ENCODE results near the gene PON1. TPM values are rescaled to one million over a fixed set of nuclear protein-coding genes. Genes with fewer than 3 reads are reported as not detected.

PON1 gene
- total and polyA plus RNA-seq, 2 experiments from 2014 or later, result 0.69 to 1.2 TPM

DNA sequence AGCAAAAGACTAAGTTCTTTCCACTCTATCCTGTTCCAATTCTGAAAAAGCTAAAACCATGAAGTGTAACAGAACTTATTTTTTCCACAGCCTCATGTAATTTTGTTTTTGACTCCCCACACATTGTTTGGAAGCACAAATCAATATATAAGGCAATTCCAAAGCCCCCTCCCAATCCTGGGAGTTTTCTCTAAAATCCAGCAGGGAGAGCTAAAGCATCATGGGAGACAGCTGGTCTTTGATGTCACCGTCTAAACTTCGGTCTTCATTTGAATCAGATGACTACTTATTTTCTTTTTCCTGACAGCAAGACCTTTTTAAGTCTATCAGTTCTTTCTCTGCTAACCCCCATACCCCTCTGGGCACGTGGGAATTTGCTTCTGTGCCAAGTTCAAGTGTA, 33.3 kb upstream of the PON1 start:
- Mint-ChIP-seq H3K4me1 (no peaks in the 10 kb centered on the region), H3K27ac (no peak overlapping the region), H3K36me3 (ENCODE audit: low read depth) (no peaks in the 10 kb centered on the region), H3K4me3 (no peak overlapping the region), H3K9me3 (peaks cover 5% of the 10 kb centered on the region; the same call in 2 of the 3 replicates), H3K27me3 (ENCODE audit: insufficient read depth, low read depth, poor library complexity) (no peaks in the 10 kb centered on the region)
- Histone ChIP-seq H3K4me3 (no peak overlapping the region), H3K4me2 (no peak overlapping the region), H2AFZ (no peak overlapping the region), H3K27me3 (ENCODE audit: insufficient read depth) (no peaks in the 10 kb centered on the region), H3K27ac (ENCODE audit: low read depth) (no peak overlapping the region), H3K9me2 (ENCODE audit: insufficient read depth) (no peaks in the 10 kb centered on the region), H3F3A (replicated peaks; ENCODE audit: low read depth) (no peaks in the 10 kb centered on the region), H4K20me1 (replicated peaks; ENCODE audit: insufficient read depth) (no peaks in the 10 kb centered on the region), H3K79me2 (replicated peaks; ENCODE audit: insufficient read depth) (no peaks in the 10 kb centered on the region), H3K4me1 (ENCODE audit: insufficient read depth) (no peaks in the 10 kb centered on the region), H3K36me3 (ENCODE audit: insufficient read depth) (no peaks in the 10 kb centered on the region)
- no peak for ATAC-seq
- no peak for DNase-seq (ENCODE audit: low spot score)
- TF ChIP-seq, protein P1, sequence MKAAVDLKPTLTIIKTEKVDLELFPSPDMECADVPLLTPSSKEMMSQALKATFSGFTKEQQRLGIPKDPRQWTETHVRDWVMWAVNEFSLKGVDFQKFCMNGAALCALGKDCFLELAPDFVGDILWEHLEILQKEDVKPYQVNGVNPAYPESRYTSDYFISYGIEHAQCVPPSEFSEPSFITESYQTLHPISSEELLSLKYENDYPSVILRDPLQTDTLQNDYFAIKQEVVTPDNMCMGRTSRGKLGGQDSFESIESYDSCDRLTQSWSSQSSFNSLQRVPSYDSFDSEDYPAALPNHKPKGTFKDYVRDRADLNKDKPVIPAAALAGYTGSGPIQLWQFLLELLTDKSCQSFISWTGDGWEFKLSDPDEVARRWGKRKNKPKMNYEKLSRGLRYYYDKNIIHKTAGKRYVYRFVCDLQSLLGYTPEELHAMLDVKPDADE (IDR thresholded peaks at IDR 0.05), result no peak
- no peak for TF ChIP-seq EZH2phosphoT487 (IDR thresholded peaks at IDR 0.05; ENCODE audit: unreplicated experiment)
- TF ChIP-seq, protein P2, sequence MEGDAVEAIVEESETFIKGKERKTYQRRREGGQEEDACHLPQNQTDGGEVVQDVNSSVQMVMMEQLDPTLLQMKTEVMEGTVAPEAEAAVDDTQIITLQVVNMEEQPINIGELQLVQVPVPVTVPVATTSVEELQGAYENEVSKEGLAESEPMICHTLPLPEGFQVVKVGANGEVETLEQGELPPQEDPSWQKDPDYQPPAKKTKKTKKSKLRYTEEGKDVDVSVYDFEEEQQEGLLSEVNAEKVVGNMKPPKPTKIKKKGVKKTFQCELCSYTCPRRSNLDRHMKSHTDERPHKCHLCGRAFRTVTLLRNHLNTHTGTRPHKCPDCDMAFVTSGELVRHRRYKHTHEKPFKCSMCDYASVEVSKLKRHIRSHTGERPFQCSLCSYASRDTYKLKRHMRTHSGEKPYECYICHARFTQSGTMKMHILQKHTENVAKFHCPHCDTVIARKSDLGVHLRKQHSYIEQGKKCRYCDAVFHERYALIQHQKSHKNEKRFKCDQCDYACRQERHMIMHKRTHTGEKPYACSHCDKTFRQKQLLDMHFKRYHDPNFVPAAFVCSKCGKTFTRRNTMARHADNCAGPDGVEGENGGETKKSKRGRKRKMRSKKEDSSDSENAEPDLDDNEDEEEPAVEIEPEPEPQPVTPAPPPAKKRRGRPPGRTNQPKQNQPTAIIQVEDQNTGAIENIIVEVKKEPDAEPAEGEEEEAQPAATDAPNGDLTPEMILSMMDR (conservative IDR thresholded peaks at IDR 0.05; ENCODE audit: low read depth in 2 of 2), result peak; percentile 23 to 39; a peak in 3 of 4 replicates

DNA sequence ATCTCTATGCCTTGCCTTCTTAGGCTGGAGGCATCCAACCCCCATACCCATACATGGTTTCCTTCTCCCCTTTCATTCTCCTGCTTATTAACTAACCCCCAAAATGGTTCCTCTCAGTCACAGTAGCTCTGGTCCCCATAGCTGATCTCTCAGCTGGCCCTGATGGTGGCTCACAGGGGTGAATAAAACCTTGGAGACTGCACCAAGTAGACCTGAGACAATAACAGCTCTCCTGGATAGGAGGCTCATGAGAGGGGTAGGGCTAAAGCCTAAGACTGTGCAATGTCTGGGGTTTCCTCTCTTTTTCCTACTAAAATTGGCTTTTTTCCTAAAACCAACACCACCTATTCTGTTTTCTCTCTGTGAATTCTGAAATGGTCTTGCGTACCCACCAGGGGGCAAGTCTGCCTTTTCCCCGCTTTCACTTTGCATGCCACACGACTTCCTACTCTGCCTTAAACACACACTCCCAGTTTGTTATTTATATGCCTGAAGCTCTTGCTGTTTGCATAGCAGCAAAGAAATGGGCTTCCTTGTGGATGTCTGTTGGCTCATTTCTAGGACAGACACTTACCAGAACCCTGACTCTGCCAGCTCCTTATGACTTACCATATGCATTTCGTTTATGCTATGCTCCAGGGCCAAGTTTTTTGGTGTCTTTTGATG, 18.4 kb upstream of the PON1 start:
- Histone ChIP-seq H3K4me1 (ENCODE audit: insufficient read depth) (peaks cover 13% of the 10 kb centered on the region), H3K36me3 (ENCODE audit: insufficient read depth) (no peaks in the 10 kb centered on the region), H3K27ac (ENCODE audit: low read depth) (no peak overlapping the region), H4K20me1 (replicated peaks; ENCODE audit: insufficient read depth) (no peaks in the 10 kb centered on the region), H3K27me3 (ENCODE audit: insufficient read depth) (no peaks in the 10 kb centered on the region), H3F3A (replicated peaks; ENCODE audit: low read depth) (no peaks in the 10 kb centered on the region), H2AFZ (peak overlapping the region; percentile 72; the same call in 1 of the 2 replicates), H3K4me3 (no peak overlapping the region), H3K9me2 (ENCODE audit: insufficient read depth) (peaks cover 31% of the 10 kb centered on the region), H3K4me2 (peak overlapping the region; percentile 63), H3K79me2 (replicated peaks; ENCODE audit: insufficient read depth) (no peaks in the 10 kb centered on the region)
- no peaks in the 10 kb centered on the region for H3K36me3 Mint-ChIP-seq (ENCODE audit: low read depth)
- H3K4me3 Mint-ChIP-seq, result no peak overlapping the region
- H3K4me1 Mint-ChIP-seq, result peaks cover 18% of the 10 kb centered on the region
- no peak for TF ChIP-seq ZNF331 (CRISPR knock-in tag; IDR thresholded peaks at IDR 0.05; ENCODE audit: low read depth)
- TF ChIP-seq, protein P1 (IDR thresholded peaks at IDR 0.05), result no peak
- TF ChIP-seq, protein P2 (conservative IDR thresholded peaks at IDR 0.05; ENCODE audit: low read depth in 2 of 2), result peak; percentile 38 to 48
- peaks cover 2% of the 10 kb centered on the region for H3K27me3 Mint-ChIP-seq (ENCODE audit: insufficient read depth, low read depth, poor library complexity)
- DNase-seq (ENCODE audit: low spot score) (peak; percentile 62), ATAC-seq (peak; percentile 90)
- no peaks in the 10 kb centered on the region for H3K9me3 Mint-ChIP-seq
- no peak overlapping the region for H3K27ac Mint-ChIP-seq
